Suprapubic skin (tissue), 4 donors: ENCODE measurements around the gene ABLIM3. TPM values are rescaled to one million over a fixed set of nuclear protein-coding genes. Genes with fewer than 3 reads are reported as not detected.

Experiments
- DNase-seq, 2 donors: peaks; one replicate each; pipeline ENCODE4 v3.0.0-alpha.2; 2019; ENCODE audit warnings: low spot score in 2 of 2
- H3K27ac ChIP-seq: fragments of 200-600 bp; sonication (generic); one replicate; pipeline ENCODE4 v1.5.1; 2019
- H3K27me3 ChIP-seq: fragments of 200-600 bp; sonication (generic); one replicate; pipeline ENCODE4 v1.5.1; 2019
- H3K36me3 ChIP-seq: fragments of 200-600 bp; sonication (generic); one replicate; pipeline ENCODE4 v1.5.1; 2019
- H3K4me1 ChIP-seq: fragments of 200-600 bp; sonication (generic); one replicate; pipeline ENCODE4 v1.5.1; 2019
- H3K4me3 ChIP-seq: fragments of 200-600 bp; sonication (generic); one replicate; pipeline ENCODE4 v1.5.1; 2019; ENCODE audit warnings: mild to moderate bottlenecking
- H3K9me3 ChIP-seq: fragments of 200-600 bp; sonication (generic); one replicate; pipeline ENCODE4 v1.5.1; 2019
- EP300 ChIP-seq: sonication (generic); formaldehyde crosslinking; IDR thresholded peaks from one replicate; pipeline ENCODE4 v1.6.1; 2017; ENCODE audit warnings: antibody characterized with exemption
- POLR2A ChIP-seq, 2 donors: fragments of 450-650 bp; IDR thresholded peaks; one replicate each; pipeline ENCODE4 v1.6.1; 2017; ENCODE audit warnings: antibody characterized with exemption in 2 of 2, mild to moderate bottlenecking in 2 of 2, moderate library complexity in 2 of 2
- POLR2AphosphoS5 ChIP-seq, 3 donors: sonication (generic); formaldehyde crosslinking; IDR thresholded peaks; one replicate each; pipeline ENCODE4 v1.6.1; 2017; ENCODE audit warnings: antibody characterized with exemption in 3 of 3
- WGBS: methylation state at CpG from one replicate; pipeline ENCODE4 v1.1.5; 2018; 5-methylcytosine and 5-hydroxymethylcytosine counted together
- total RNA-seq, 4 donors: library from RNA; depleted of rRNA; stranded (reverse); fragments of >200 nt; gene quantifications; one replicate each; pipeline ENCODE4 v1.1.0, GENCODE V29; 2016
- TF ChIP-seq, protein P1 (sequence below), 2 donors: fragments of 200-600 bp in 1 of 2; fragments of 450-650 bp in 1 of 2; sonication (generic) in 1 of 2; IDR thresholded peaks; one replicate each; pipeline ENCODE4 v1.5.1; 2016 to 2019; ENCODE audit warnings: antibody characterized with exemption in 2 of 2, mild to moderate bottlenecking in 1 of 2, moderate library complexity in 1 of 2

Gene ABLIM3
- total RNA-seq, 4 donors from 2014 or later: 4.7 to 22.6 (median 13.4) TPM

DNA sequence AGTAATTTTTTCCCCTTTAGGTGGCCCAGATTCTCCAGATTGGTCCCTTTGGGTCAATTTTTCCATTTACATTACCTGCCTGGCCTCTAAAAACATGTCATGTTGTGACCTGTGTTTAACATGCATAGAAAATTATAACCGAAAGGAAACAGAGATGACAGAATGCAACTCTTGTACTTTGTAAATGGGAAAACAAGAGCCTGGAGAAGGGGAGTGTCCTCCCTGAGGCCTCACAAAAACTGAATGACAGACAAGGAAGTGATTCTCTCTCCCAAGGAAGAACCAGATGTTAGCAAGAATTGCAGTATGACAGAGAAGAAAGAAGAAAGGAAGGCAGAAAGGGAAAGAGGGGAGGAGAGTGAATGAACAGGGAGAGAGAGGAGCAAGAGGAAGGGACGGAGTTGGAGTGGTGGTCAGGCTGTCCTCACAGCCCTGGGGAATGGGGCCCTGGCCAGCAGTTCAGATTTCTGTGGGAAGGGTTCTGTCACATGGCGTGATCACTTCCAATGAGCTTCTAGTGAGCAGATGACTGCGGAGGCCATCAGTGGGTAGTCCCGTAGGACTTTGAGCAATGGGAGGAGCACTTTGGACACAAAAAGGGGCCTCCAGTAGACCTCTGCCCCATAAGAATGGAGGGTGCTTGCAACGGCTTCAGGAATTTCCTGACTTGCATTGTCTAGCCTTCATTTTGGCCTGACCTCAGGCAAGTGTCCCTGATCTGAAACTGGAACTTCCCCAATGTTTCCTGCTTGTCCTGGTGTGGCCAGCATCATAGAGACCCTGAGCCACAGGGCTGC, 31.6 kb downstream of the ABLIM3 start:
- peak overlapping the region; percentile 69 for H3K27ac ChIP-seq
- no peaks in the 10 kb centered on the region for H3K9me3 ChIP-seq
- H3K27me3 ChIP-seq: no peaks in the 10 kb centered on the region
- no peaks in the 10 kb centered on the region for H3K36me3 ChIP-seq
- WGBS: 68% methylated on average over 6 of the region's 6 CpGs
- no peak for DNase-seq
- H3K4me3 ChIP-seq: no peak overlapping the region
- TF ChIP-seq, protein P1, sequence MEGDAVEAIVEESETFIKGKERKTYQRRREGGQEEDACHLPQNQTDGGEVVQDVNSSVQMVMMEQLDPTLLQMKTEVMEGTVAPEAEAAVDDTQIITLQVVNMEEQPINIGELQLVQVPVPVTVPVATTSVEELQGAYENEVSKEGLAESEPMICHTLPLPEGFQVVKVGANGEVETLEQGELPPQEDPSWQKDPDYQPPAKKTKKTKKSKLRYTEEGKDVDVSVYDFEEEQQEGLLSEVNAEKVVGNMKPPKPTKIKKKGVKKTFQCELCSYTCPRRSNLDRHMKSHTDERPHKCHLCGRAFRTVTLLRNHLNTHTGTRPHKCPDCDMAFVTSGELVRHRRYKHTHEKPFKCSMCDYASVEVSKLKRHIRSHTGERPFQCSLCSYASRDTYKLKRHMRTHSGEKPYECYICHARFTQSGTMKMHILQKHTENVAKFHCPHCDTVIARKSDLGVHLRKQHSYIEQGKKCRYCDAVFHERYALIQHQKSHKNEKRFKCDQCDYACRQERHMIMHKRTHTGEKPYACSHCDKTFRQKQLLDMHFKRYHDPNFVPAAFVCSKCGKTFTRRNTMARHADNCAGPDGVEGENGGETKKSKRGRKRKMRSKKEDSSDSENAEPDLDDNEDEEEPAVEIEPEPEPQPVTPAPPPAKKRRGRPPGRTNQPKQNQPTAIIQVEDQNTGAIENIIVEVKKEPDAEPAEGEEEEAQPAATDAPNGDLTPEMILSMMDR (IDR thresholded peaks at IDR 0.05): no peak
- TF ChIP-seq POLR2AphosphoS5 (IDR thresholded peaks at IDR 0.05): no peak
- no peak for TF ChIP-seq EP300
- TF ChIP-seq POLR2A (IDR thresholded peaks at IDR 0.05): no peak
- H3K4me1 ChIP-seq: peaks cover 46% of the 10 kb centered on the region

DNA sequence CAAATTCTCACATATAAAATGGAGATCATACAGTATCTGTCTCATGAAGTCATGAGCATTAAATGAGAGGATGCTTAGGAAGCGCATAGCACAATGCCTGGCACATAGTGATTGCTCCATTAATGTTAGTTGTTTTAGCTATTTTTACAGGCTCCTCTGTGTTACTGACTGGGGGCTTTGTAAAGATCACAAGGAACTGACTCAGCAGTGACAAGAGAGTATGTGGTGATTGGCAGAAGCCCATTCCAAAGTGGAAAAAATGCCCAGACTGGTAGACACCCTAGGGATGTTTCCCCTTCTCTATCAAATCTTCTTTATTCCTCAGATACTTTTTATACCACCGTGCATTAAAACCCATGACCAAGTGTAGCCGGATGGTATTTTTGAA, 33.5 kb downstream of the ABLIM3 start:
- DNase-seq: no peak
- Histone ChIP-seq H3K36me3 (no peaks in the 10 kb centered on the region), H3K4me3 (no peak overlapping the region), H3K9me3 (no peaks in the 10 kb centered on the region), H3K27ac (peak overlapping the region; percentile 80), H3K4me1 (peaks cover 46% of the 10 kb centered on the region), H3K27me3 (no peaks in the 10 kb centered on the region)
- WGBS: 78% methylated on average over 3 of the region's 3 CpGs
- TF ChIP-seq, protein P1 (IDR thresholded peaks at IDR 0.05): no peak
- TF ChIP-seq POLR2A (IDR thresholded peaks at IDR 0.05) (no peak), EP300 (no peak), POLR2AphosphoS5 (IDR thresholded peaks at IDR 0.05) (no peak)

DNA sequence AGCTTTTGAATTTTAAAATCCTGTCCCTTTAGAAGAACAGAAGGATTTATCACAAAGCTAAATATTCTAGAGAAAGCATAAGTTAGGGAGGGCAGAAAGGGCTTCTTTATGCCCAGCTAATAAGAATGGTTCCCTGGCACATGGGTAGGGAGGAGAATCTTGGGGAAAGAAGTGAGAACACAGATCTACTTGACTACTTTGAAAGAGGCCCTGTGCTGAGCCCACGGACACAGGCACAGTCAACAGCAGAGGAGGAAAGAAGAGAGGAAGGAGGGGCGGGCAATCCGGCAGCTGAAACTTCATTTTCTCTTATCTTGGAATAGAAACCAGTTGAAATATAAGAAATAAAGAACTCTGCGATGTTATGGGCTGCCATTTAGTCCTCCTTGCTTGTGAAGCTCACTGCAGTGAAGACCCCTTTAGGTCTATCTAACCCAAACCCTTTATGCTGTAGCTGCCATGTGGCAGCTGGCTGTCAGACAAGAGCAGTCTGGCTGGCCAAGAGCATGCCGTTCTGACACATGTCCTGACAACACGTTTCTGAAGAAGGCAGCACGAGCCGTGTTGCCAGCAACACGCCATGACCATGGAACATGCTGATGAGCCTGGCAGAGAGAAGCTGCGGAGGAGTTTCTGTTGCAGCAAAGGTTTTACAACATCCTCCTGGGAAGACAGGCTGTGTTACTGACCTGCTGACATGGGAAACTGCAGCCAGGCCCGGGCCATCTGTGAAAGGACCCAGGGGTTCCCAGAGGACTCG, 34.2 kb downstream of the ABLIM3 start:
- H3K4me3 ChIP-seq: no peak overlapping the region
- 22% methylated on average over 10 of the region's 12 CpGs for WGBS
- H3K9me3 ChIP-seq: no peaks in the 10 kb centered on the region
- H3K4me1 ChIP-seq: peaks cover 46% of the 10 kb centered on the region
- peak in 1 of 2 donors; percentile 83 for DNase-seq
- H3K36me3 ChIP-seq: no peaks in the 10 kb centered on the region
- peak overlapping the region; percentile 80 for H3K27ac ChIP-seq
- no peak for TF ChIP-seq EP300
- no peak for TF ChIP-seq POLR2A (IDR thresholded peaks at IDR 0.05)
- TF ChIP-seq, protein P1 (IDR thresholded peaks at IDR 0.05): no peak
- TF ChIP-seq POLR2AphosphoS5 (IDR thresholded peaks at IDR 0.05): peak in 1 of 3 donors; percentile 33
- H3K27me3 ChIP-seq: no peaks in the 10 kb centered on the region

DNA sequence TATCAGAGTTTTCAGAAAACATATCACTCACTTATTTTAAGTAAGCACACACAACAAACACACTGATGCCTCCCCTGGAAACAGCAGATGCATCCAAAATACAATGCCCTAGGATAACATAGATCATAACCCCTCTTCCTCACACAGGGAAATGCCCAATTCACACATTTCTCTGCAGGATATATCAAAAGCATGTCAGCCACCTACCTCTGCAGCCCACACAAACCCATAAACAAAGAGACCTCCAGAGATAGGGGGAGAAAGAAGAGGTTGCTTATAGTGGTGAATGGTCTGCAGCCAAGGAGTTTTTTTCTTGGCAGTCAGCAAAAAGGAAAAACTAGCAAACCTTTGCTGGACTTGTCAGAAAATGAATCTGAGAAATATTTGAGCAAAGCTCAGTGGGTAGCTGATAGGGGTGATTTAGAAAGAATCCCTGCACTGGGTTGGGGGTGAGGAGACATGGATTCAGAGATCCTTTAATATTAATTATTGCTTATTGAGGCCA, 36.1 kb downstream of the ABLIM3 start:
- Histone ChIP-seq H3K4me3 (no peak overlapping the region), H3K27me3 (no peaks in the 10 kb centered on the region), H3K9me3 (no peaks in the 10 kb centered on the region), H3K4me1 (peaks cover 41% of the 10 kb centered on the region), H3K36me3 (no peaks in the 10 kb centered on the region), H3K27ac (no peak overlapping the region)
- no peak for DNase-seq
- TF ChIP-seq POLR2A (IDR thresholded peaks at IDR 0.05) (no peak), EP300 (no peak), POLR2AphosphoS5 (IDR thresholded peaks at IDR 0.05) (no peak)
- TF ChIP-seq, protein P1 (IDR thresholded peaks at IDR 0.05): no peak
